ENCODE measurements around the gene CDHR5.

Gene CDHR5, protein sequence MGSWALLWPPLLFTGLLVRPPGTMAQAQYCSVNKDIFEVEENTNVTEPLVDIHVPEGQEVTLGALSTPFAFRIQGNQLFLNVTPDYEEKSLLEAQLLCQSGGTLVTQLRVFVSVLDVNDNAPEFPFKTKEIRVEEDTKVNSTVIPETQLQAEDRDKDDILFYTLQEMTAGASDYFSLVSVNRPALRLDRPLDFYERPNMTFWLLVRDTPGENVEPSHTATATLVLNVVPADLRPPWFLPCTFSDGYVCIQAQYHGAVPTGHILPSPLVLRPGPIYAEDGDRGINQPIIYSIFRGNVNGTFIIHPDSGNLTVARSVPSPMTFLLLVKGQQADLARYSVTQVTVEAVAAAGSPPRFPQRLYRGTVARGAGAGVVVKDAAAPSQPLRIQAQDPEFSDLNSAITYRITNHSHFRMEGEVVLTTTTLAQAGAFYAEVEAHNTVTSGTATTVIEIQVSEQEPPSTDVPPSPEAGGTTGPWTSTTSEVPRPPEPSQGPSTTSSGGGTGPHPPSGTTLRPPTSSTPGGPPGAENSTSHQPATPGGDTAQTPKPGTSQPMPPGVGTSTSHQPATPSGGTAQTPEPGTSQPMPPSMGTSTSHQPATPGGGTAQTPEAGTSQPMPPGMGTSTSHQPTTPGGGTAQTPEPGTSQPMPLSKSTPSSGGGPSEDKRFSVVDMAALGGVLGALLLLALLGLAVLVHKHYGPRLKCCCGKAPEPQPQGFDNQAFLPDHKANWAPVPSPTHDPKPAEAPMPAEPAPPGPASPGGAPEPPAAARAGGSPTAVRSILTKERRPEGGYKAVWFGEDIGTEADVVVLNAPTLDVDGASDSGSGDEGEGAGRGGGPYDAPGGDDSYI

DNA sequence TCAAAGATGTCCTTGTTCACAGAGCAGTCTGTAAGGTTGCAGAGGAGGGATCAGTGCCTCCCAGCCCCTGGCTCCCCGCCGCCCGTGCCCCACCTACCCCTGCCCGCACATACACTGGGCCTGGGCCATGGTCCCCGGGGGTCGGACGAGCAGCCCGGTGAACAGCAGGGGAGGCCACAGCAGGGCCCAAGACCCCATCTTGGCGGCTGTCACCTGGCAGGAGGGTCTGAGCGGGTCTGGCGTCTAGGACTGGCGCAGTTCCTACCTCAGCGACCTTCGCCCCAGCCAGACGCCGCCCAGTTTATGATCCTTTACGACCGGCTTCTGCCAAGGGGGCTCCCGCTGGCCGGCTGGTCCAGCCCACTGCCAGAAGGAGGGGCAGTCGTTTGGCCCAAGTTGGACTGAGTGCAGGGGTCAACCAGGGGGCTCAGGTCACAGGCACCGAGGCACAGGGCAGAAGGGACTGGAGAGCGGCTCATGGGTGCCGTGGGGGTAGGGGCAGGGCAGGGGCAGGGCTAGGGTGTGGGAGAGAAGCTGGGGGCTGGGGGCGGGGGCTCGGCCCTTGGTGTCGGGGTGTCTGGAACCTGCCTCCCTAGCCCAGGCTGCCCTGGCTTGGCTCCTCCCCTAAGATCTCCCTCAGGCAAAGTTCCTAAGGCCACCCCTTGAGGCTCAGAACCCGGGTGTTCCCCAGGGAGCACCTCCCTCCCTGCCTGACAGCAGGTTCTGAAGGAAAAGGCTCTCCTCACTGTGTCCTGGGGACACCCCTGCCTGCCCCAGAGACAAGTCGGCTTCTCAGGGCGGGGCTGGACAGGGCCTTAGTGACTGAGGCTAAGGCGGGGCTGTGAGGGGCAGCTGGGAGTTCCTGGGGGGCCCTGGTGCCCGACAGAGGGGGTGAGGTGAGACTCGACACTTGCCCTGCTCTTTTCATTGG is at the start of gene CDHR5:
TSS of gene CDHR5 (minus strand) at position 251 of the 931 bp plus-strand sequence. CDS start at position 198, 53 bp downstream.
- Histone ChIP-seq H3K27ac (ENCODE audit: low read depth, low read length) (no peak within 1 kb of the TSS), H3K9me3 (ENCODE audit: control insufficient read depth in 5 of 5, low read length in 5 of 5) (no peaks in the 10 kb centered on the region), H3K4me3 (ENCODE audit: low read depth in 1 of 5, low read length in 5 of 5) (no peak within 1 kb of the TSS), H3K36me3 (ENCODE audit: control insufficient read depth in 5 of 5, insufficient read depth in 5 of 5, low read length in 5 of 5) (peaks cover 0 to 3% (median 0%) of the 10 kb centered on the region in 5 donors), H3K9ac (ENCODE audit: low read length in 5 of 5) (no peak within 1 kb of the TSS), H3K27me3 (ENCODE audit: control insufficient read depth in 5 of 5, insufficient read depth in 4 of 5, low read length in 5 of 5) (peaks cover 18 to 25% (median 19%) of the 10 kb centered on the region in 5 donors), H3K4me1 (ENCODE audit: control insufficient read depth in 5 of 5, insufficient read depth in 5 of 5, low read length in 5 of 5) (peaks cover 0 to 5% (median 0%) of the 10 kb centered on the region in 5 donors)

DNA sequence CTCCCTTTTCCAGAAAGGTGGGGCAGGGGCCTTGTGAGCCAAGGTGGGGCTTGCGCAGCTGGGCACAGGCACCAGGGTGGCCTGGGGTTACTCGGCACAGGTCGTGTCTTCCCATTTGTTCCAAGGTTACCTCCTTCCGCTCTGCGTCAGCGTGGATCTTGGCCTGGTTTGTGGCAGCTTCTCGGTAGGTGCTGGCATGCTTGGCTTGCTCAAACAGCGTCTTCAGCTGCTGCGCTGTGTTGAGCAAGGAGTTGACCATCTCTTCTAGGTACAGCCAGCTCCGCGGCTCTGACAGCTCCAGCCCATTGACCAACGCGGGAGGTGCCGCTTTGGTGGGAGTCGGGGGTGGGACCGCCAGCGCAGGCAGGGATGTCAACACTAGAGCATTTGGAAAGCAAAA is 49.7 kb upstream of the CDHR5 start:
- H3K4me1 ChIP-seq (ENCODE audit: control insufficient read depth in 5 of 5, insufficient read depth in 5 of 5, low read length in 5 of 5), result no peaks in the 10 kb centered on the region
- no peaks in the 10 kb centered on the region for H3K27me3 ChIP-seq (ENCODE audit: control insufficient read depth in 5 of 5, insufficient read depth in 4 of 5, low read length in 5 of 5)
- H3K9me3 ChIP-seq (ENCODE audit: control insufficient read depth in 5 of 5, low read length in 5 of 5), result no peaks in the 10 kb centered on the region
- no peak overlapping the region for H3K4me3 ChIP-seq (ENCODE audit: low read depth in 1 of 5, low read length in 5 of 5)
- no peak overlapping the region for H3K9ac ChIP-seq (ENCODE audit: low read length in 5 of 5)
- no peak overlapping the region for H3K27ac ChIP-seq (ENCODE audit: low read depth, low read length)
- peaks cover 4 to 51% (median 34%) of the 10 kb centered on the region in 5 donors for H3K36me3 ChIP-seq (ENCODE audit: control insufficient read depth in 5 of 5, insufficient read depth in 5 of 5, low read length in 5 of 5)

DNA sequence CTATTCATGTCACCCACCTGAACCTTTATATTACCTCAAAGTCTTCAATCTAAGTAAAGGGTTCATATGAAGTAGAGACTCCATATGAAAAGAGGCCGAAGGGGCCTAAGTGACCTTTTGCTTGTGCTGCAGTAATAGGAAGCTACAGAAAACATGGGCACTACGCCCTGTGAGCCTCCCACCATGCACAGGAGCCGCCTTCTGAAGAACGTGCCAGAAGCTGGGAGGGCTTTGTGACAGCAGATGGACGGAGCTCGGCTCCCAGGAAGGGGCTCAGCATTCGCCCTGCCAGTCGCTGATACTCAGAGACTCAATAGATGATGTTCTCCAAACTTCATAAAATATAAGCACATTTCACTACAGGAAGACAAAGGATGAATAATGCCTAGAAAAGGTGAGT is 49.1 kb upstream of the CDHR5 start:
- Histone ChIP-seq H3K27me3 (ENCODE audit: control insufficient read depth in 5 of 5, insufficient read depth in 4 of 5, low read length in 5 of 5) (no peaks in the 10 kb centered on the region), H3K9me3 (ENCODE audit: control insufficient read depth in 5 of 5, low read length in 5 of 5) (no peaks in the 10 kb centered on the region), H3K4me3 (ENCODE audit: low read depth in 1 of 5, low read length in 5 of 5) (no peak overlapping the region), H3K4me1 (ENCODE audit: control insufficient read depth in 5 of 5, insufficient read depth in 5 of 5, low read length in 5 of 5) (no peaks in the 10 kb centered on the region), H3K9ac (ENCODE audit: low read length in 5 of 5) (no peak overlapping the region), H3K36me3 (ENCODE audit: control insufficient read depth in 5 of 5, insufficient read depth in 5 of 5, low read length in 5 of 5) (peaks cover 4 to 47% (median 33%) of the 10 kb centered on the region in 5 donors), H3K27ac (ENCODE audit: low read depth, low read length) (no peak overlapping the region)

DNA sequence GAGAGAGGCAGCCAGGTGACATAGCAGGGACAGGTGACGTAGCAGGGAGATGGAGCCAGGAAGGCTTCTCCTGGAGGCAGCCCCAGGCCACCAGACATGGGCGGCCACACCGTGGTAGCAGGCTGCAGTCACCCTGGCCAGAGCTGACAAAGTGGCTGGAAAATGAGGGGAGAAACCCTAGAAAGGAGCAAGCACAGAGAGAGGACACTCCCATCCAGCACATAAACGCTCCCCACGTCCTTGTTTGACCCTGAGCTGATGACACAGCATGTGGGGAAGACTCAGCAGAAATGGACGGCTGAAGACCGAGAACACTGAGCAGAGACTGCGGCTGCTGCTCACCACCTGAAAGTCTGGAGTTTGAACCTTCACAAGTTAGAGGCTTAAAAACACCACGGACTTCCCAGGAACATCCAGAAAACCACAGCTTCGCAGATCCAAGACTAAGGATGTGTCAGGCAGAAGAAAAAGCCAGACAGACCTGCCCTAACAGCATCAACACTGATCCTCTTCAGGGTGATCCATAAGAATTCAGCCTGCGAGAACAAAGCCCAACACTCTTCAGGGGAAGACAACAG is 41.0 kb upstream of the CDHR5 start:
- peak overlapping the region in 1 of 5 donors; percentile 48 for H3K9ac ChIP-seq (ENCODE audit: low read length in 5 of 5)
- peaks cover 3 to 15% (median 11%) of the 10 kb centered on the region in 5 donors for H3K4me1 ChIP-seq (ENCODE audit: control insufficient read depth in 5 of 5, insufficient read depth in 5 of 5, low read length in 5 of 5)
- H3K9me3 ChIP-seq (ENCODE audit: control insufficient read depth in 5 of 5, low read length in 5 of 5), result no peaks in the 10 kb centered on the region
- no peaks in the 10 kb centered on the region for H3K27me3 ChIP-seq (ENCODE audit: control insufficient read depth in 5 of 5, insufficient read depth in 4 of 5, low read length in 5 of 5)
- H3K36me3 ChIP-seq (ENCODE audit: control insufficient read depth in 5 of 5, insufficient read depth in 5 of 5, low read length in 5 of 5), result peaks cover 0 to 16% (median 9%) of the 10 kb centered on the region in 5 donors
- no peak overlapping the region for H3K4me3 ChIP-seq (ENCODE audit: low read depth in 1 of 5, low read length in 5 of 5)
- no peak overlapping the region for H3K27ac ChIP-seq (ENCODE audit: low read depth, low read length)

DNA sequence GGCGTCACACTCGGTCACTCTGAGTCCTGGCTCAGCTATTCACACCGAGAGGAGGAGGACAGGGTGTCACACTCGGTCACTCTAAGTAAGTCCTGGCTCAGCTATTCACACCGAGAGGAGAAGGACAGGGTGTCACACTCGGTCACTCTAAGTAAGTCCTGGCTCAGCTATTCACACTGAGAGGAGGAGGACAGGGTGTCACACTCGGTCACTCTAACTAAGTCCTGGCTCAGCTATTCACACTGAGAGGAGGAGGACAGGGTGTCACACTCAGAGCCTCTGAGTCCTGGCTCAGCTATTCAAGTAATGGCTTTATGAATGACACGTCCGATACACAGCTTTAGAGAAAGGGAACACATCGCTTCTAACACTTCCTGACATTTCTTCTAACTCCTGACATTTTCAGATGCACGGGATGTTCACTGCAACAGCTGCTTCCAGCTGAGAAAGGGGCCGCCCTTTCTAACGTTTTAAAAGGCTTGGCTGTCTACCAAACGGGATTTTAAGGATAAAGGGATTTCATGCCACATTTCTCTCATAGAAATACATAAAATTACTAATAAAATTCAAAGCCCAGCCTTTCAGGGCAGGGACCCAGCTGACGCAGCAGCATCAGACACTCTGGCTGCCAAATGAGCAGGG is 40.4 kb upstream of the CDHR5 start:
- Histone ChIP-seq H3K36me3 (ENCODE audit: control insufficient read depth in 5 of 5, insufficient read depth in 5 of 5, low read length in 5 of 5) (peaks cover 0 to 19% (median 15%) of the 10 kb centered on the region in 5 donors), H3K4me3 (ENCODE audit: low read depth in 1 of 5, low read length in 5 of 5) (peak overlapping the region in 1 of 5 donors; percentile 1), H3K4me1 (ENCODE audit: control insufficient read depth in 5 of 5, insufficient read depth in 5 of 5, low read length in 5 of 5) (peaks cover 3 to 15% (median 11%) of the 10 kb centered on the region in 5 donors), H3K9me3 (ENCODE audit: control insufficient read depth in 5 of 5, low read length in 5 of 5) (no peaks in the 10 kb centered on the region), H3K9ac (ENCODE audit: low read length in 5 of 5) (no peak overlapping the region), H3K27ac (ENCODE audit: low read depth, low read length) (no peak overlapping the region), H3K27me3 (ENCODE audit: control insufficient read depth in 5 of 5, insufficient read depth in 4 of 5, low read length in 5 of 5) (no peaks in the 10 kb centered on the region)

DNA sequence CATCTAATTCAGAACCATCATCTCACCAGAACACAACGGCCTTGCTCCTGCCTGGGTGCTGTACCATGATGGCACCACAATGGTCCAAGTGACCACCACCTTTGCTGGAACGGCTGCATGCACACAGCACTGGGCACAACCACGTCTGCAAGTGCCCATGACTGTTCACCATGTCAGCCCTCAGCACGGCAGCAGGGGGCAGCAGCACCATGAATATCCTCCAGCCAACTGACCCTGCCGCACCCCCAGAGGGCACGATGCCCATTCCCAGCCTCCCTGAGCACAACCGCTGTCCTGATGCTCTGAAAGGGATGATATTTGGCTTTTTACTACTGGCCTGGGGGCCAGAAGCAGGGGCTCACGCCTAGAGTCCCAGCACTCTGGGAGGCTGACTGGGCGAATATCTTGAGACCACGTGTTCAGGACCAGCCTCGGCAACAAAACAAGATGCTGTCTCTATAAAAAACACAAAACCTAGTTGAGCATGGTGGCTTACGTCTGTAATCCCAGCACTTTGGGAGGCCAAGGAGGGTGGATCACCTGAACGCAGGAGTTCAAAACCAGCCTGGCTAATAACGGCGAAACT is 38.0 kb upstream of the CDHR5 start:
- H3K4me1 ChIP-seq (ENCODE audit: control insufficient read depth in 5 of 5, insufficient read depth in 5 of 5, low read length in 5 of 5), result peaks cover 3 to 18% (median 11%) of the 10 kb centered on the region in 5 donors
- peaks cover 0 to 40% (median 25%) of the 10 kb centered on the region in 5 donors for H3K36me3 ChIP-seq (ENCODE audit: control insufficient read depth in 5 of 5, insufficient read depth in 5 of 5, low read length in 5 of 5)
- H3K4me3 ChIP-seq (ENCODE audit: low read depth in 1 of 5, low read length in 5 of 5), result no peak overlapping the region
- no peak overlapping the region for H3K27ac ChIP-seq (ENCODE audit: low read depth, low read length)
- no peaks in the 10 kb centered on the region for H3K9me3 ChIP-seq (ENCODE audit: control insufficient read depth in 5 of 5, low read length in 5 of 5)
- H3K9ac ChIP-seq (ENCODE audit: low read length in 5 of 5), result no peak overlapping the region
- no peaks in the 10 kb centered on the region for H3K27me3 ChIP-seq (ENCODE audit: control insufficient read depth in 5 of 5, insufficient read depth in 4 of 5, low read length in 5 of 5)

DNA sequence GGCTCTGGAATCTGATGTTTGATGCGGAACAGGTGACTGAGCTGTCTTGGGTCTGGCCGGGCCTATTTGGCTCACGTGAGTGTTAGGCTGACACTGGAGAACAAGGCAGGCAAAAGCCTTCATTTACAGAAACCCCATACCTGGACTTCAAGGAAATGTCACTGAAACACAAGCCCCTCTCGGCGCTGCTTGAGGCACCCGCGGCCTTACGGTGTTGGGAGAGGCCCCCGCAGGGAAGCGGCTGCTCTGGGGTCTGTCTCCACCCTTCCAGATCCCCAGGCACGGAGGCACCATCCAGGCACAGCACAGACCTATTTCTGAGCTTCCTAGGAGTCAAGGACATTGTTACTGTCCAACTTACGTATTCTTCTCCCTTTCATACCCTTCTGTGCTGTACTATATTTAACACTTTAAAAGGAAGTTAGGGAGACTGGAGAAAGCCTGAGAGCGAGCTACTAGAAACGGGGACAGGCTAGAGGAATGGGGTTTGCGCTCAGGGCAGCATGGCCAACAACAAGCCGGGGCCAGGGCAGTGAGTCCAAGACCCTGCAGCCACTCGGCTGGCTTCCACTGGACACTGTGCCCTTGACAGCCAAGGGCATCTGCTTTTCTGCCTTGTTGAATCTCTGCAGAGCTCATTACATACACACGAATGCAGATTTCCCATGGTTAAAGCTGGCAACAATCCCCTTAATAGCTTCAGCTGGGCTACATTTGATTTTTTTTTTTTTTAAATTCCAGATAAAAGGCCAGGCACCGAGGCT is 36.1 kb upstream of the CDHR5 start:
- H3K27me3 ChIP-seq (ENCODE audit: control insufficient read depth in 5 of 5, insufficient read depth in 4 of 5, low read length in 5 of 5), result no peaks in the 10 kb centered on the region
- H3K9me3 ChIP-seq (ENCODE audit: control insufficient read depth in 5 of 5, low read length in 5 of 5), result no peaks in the 10 kb centered on the region
- H3K9ac ChIP-seq (ENCODE audit: low read length in 5 of 5), result no peak overlapping the region
- H3K4me3 ChIP-seq (ENCODE audit: low read depth in 1 of 5, low read length in 5 of 5), result no peak overlapping the region
- H3K27ac ChIP-seq (ENCODE audit: low read depth, low read length), result no peak overlapping the region
- H3K36me3 ChIP-seq (ENCODE audit: control insufficient read depth in 5 of 5, insufficient read depth in 5 of 5, low read length in 5 of 5), result peaks cover 0 to 48% (median 26%) of the 10 kb centered on the region in 5 donors
- peaks cover 3 to 18% (median 8%) of the 10 kb centered on the region in 5 donors for H3K4me1 ChIP-seq (ENCODE audit: control insufficient read depth in 5 of 5, insufficient read depth in 5 of 5, low read length in 5 of 5)

DNA sequence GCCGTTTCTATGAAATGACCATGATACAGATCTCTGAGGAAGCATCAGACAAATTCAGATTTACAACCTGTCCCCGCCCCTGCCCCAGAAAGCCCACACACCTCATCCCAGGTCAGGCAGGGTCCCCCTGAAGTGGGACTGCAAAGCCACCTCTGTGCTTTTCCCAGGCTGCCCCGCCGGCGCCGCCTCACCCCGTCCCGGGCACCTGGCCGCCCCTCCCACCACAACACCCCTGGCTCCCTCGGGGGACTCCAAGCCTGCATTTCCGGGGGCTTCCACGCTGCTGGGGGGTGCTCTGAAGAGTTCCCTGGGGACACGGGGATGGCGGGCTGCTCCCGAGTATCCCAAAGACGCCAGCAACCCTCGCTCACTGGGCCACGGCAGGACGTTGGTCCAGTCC is 35.5 kb upstream of the CDHR5 start:
- Histone ChIP-seq H3K9ac (ENCODE audit: low read length in 5 of 5) (no peak overlapping the region), H3K27me3 (ENCODE audit: control insufficient read depth in 5 of 5, insufficient read depth in 4 of 5, low read length in 5 of 5) (no peaks in the 10 kb centered on the region), H3K4me1 (ENCODE audit: control insufficient read depth in 5 of 5, insufficient read depth in 5 of 5, low read length in 5 of 5) (peaks cover 0 to 12% (median 2%) of the 10 kb centered on the region in 5 donors), H3K27ac (ENCODE audit: low read depth, low read length) (no peak overlapping the region), H3K4me3 (ENCODE audit: low read depth in 1 of 5, low read length in 5 of 5) (no peak overlapping the region), H3K36me3 (ENCODE audit: control insufficient read depth in 5 of 5, insufficient read depth in 5 of 5, low read length in 5 of 5) (peaks cover 0 to 47% (median 24%) of the 10 kb centered on the region in 5 donors), H3K9me3 (ENCODE audit: control insufficient read depth in 5 of 5, low read length in 5 of 5) (no peaks in the 10 kb centered on the region)

Data from subcutaneous abdominal adipose tissue (tissue), 5 donors.